HepG2 (cell line): ENCODE results near the gene SGCE. TPM values are rescaled to one million over a fixed set of nuclear protein-coding genes. Genes with fewer than 3 reads are reported as not detected.

Experiments
- ATAC-seq: fragments of 200-7000 bp; cut with Tn5 transposase; 3 replicates; pipeline ENCODE4 v1.9.1; 2020; ENCODE audit warnings: mild to moderate bottlenecking, moderate library complexity
- BruUV-seq: library from RNA; stranded (reverse); fragments of 400-500 nt; replicated peaks from 2 replicates; lab custom pipeline; 2021; lab: Mats Ljungman, UMichigan
- CTCF ChIA-PET: fragments of 300-600 bp; formaldehyde crosslinking; extraction: SDS; loops from one replicate; lab custom pipeline; 2021; ENCODE audit warnings: low total read pairs, inconsistent platforms, low intra/inter-chr PET ratio; lab: Yijun Ruan, JAX
- POLR2A ChIA-PET: fragments of 350-600 bp; sonication (Branson Sonifier 250); formaldehyde crosslinking; loops from one replicate; lab custom pipeline; 2020; ENCODE audit warnings: antibody characterized with exemption, inconsistent platforms; lab: Yijun Ruan, JAX
- DNase-seq: peaks from one replicate; pipeline ENCODE4 v3.0.0-alpha.2; 2015; ENCODE audit warnings: low spot score
- FAIRE-seq: peaks from 3 replicates; lab custom pipeline; 2011; peaks lifted over from hg19 to GRCh38; lab: Jason Lieb, UNC
- H2AFZ ChIP-seq: one replicate; pipeline ENCODE4 v1.6.1; 2011; ENCODE audit warnings: low read length, inconsistent platforms
- H3K27ac ChIP-seq: fragments of 300-600 bp; 3 replicates; pipeline ENCODE4 v1.8.0; 2011; ENCODE audit warnings: mixed run types, mild to moderate bottlenecking, mixed read lengths, low read length, inconsistent platforms; ENCODE audit not compliant: insufficient read depth; ENCODE audit errors: extremely low read length
- H3K27me3 ChIP-seq, 2 experiments: fragments of 200-600 bp in 1 of 2; 2 replicates in 1 of 2; 3 replicates in 1 of 2; pipeline versions ENCODE4 v1.6.0 to v1.8.0; 2011; ENCODE audit warnings: low read length in 2 of 2, mild to moderate bottlenecking in 2 of 2, moderate library complexity in 2 of 2, inconsistent platforms in 1 of 2; ENCODE audit not compliant: insufficient read depth in 2 of 2, control insufficient read depth in 1 of 2
- H3K36me3 ChIP-seq, 2 experiments: fragments of 200-600 bp in 1 of 2; replicated peaks in 1 of 2; 2 replicates in 1 of 2; 3 replicates in 1 of 2; pipeline versions ENCODE4 v1.5.1 to v1.8.0; 2011; ENCODE audit warnings: low read length in 2 of 2, inconsistent platforms in 1 of 2; ENCODE audit not compliant: insufficient read depth in 2 of 2, control insufficient read depth in 1 of 2
- H3K4me1 ChIP-seq: 2 replicates; pipeline ENCODE4 v1.5.1; 2012; ENCODE audit warnings: low read length, inconsistent platforms; ENCODE audit not compliant: insufficient read depth
- H3K4me2 ChIP-seq: 2 replicates; pipeline ENCODE4 v1.6.0; 2011; ENCODE audit warnings: low read depth, low read length, inconsistent platforms
- H3K4me3 ChIP-seq, 3 experiments: fragments of 200-600 bp in 1 of 3; sonication (generic), shearing (Covaris generic) in 1 of 3; replicated peaks in 1 of 3; 2 replicates each; pipeline ENCODE4 v1.5.1; 2011 to 2016; ENCODE audit warnings: low read length in 3 of 3, inconsistent platforms in 2 of 3, low read depth in 2 of 3, mild to moderate bottlenecking in 2 of 3, control low read depth in 1 of 3, mixed read lengths in 1 of 3; ENCODE audit not compliant: insufficient read depth in 1 of 3
- H3K79me2 ChIP-seq: one replicate; pipeline ENCODE4 v1.6.1; 2011; ENCODE audit warnings: low read length, inconsistent platforms; ENCODE audit not compliant: insufficient read depth
- H3K9ac ChIP-seq: 2 replicates; pipeline ENCODE4 v1.6.0; 2011; ENCODE audit warnings: mild to moderate bottlenecking, low read depth, low read length, inconsistent platforms; ENCODE audit not compliant: insufficient read depth
- H3K9me3 ChIP-seq: 2 replicates; pipeline ENCODE4 v1.5.1; 2012; ENCODE audit warnings: mild to moderate bottlenecking, low read length
- H4K20me1 ChIP-seq: 2 replicates; pipeline ENCODE4 v1.6.0; 2011; ENCODE audit warnings: inconsistent platforms, mild to moderate bottlenecking, low read length, moderate library complexity; ENCODE audit not compliant: insufficient read depth
- CREM ChIP-seq, 2 experiments: sonication (generic) in 1 of 2; formaldehyde crosslinking in 1 of 2; IDR thresholded peaks; 2 replicates each; pipeline versions ENCODE4 v1.4.0 to v1.6.1; 2016 to 2020; ENCODE audit warnings: antibody characterized with exemption in 1 of 2, mild to moderate bottlenecking in 1 of 2, missing genetic modification reagents in 1 of 2
- HDAC1 ChIP-seq: sonication (generic); formaldehyde crosslinking; IDR thresholded peaks from 2 replicates; pipeline ENCODE4 v1.5.1; 2020; ENCODE audit warnings: mild to moderate bottlenecking, missing genetic modification reagents
- JUND ChIP-seq: sonication (generic); formaldehyde crosslinking; IDR thresholded peaks from 2 replicates; pipeline ENCODE4 v1.8.0; 2022; ENCODE audit warnings: mild to moderate bottlenecking, missing genetic modification reagents
- KLF9 ChIP-seq: IDR thresholded peaks from 2 replicates; pipeline ENCODE4 v1.6.1; 2016; ENCODE audit warnings: low read depth
- NFIC ChIP-seq: IDR thresholded peaks from 2 replicates; pipeline ENCODE4 v1.6.1; 2012; ENCODE audit warnings: mild to moderate bottlenecking, low read length, inconsistent platforms
- RORA ChIP-seq: sonication (generic); formaldehyde crosslinking; IDR thresholded peaks from 2 replicates; pipeline ENCODE4 v1.5.0; 2020; ENCODE audit warnings: mild to moderate bottlenecking, missing genetic modification reagents, moderate library complexity
- SOX13 ChIP-seq, 3 experiments: fragments of 450-650 bp in 1 of 3; sonication (generic) in 1 of 3; formaldehyde crosslinking in 1 of 3; IDR thresholded peaks in 2 of 3; conservative IDR thresholded peaks in 1 of 3; 2 replicates each; pipeline versions ENCODE4 v1.5.0 to v1.6.1; 2016 to 2020; ENCODE audit warnings: antibody characterized with exemption in 1 of 3, mild to moderate bottlenecking in 1 of 3, missing compliant biosample characterization in 1 of 3, missing genetic modification reagents in 1 of 3, moderate library complexity in 1 of 3
- ZNF510 ChIP-seq: sonication (generic); formaldehyde crosslinking; IDR thresholded peaks from 2 replicates; pipeline ENCODE4 v1.4.0; 2020; ENCODE audit warnings: low read depth, mild to moderate bottlenecking, missing genetic modification reagents
- in situ Hi-C: cut with HindIII; loops from 2 replicates; pipeline ENCODE4 v1.10.0; 2017; ENCODE audit warnings: low pct_unique_long_range_greater_than_20kb; ENCODE audit not compliant: extremely low pct_ligation_motif_present
- intact Hi-C: fragments of 100-400 bp; cut with micrococcal nuclease; formaldehyde crosslinking; loops from one replicate; pipeline ENCODE4 v1.10.0; 2022; ENCODE audit not compliant: unreplicated experiment
- polyA plus RNA-seq, 8 experiments: library from polyadenylated mRNA; depleted of rRNA in 3 of 8; stranded (reverse) in 7 of 8; unstranded in 1 of 8; fragments of >200 nt; fragmentation: Illumina TruSeq in 4 of 8; extraction: Trizol in 4 of 8; gene quantifications; 2 replicates each; pipeline versions ENCODE4 v1.2.1 to v1.2.3, GENCODE V29; 2011 to 2016; ENCODE audit warnings: low read depth in 4 of 8, missing spikeins in 1 of 8, mixed read lengths in 1 of 8; ENCODE audit not compliant: insufficient read depth in 1 of 8
- total RNA-seq, 5 experiments: library from RNA; depleted of rRNA; stranded (reverse); fragments of >200 nt; fragmentation: Illumina TruSeq; extraction: Trizol; gene quantifications; 2 replicates each; pipeline ENCODE4 v1.2.3, GENCODE V29; 2016; ENCODE audit warnings: low read depth in 1 of 5
- TF ChIP-seq, protein P1 (sequence below): fragments of 450-650 bp; IDR thresholded peaks from 2 replicates; pipeline ENCODE4 v1.6.1; 2016
- TF ChIP-seq, protein P2 (sequence below): sonication (generic); formaldehyde crosslinking; IDR thresholded peaks from 2 replicates; pipeline ENCODE4 v1.9.0; 2021; ENCODE audit warnings: missing genetic modification reagents, borderline replicate concordance
- TF ChIP-seq, protein P3 (sequence below): conservative IDR thresholded peaks from 2 replicates; pipeline ENCODE4 v1.6.1; 2018; ENCODE audit warnings: missing genetic modification reagents
- TF ChIP-seq, protein P4 (sequence below): sonication (generic); formaldehyde crosslinking; IDR thresholded peaks from 2 replicates; pipeline ENCODE4 v1.4.0; 2020; ENCODE audit warnings: low read depth, mild to moderate bottlenecking, missing genetic modification reagents
- TF ChIP-seq, protein P5 (sequence below): sonication (generic); formaldehyde crosslinking; IDR thresholded peaks from 2 replicates; pipeline ENCODE4 v1.4.0; 2020; ENCODE audit warnings: missing genetic modification reagents, mild to moderate bottlenecking, borderline replicate concordance

SGCE gene
- total and polyA plus RNA-seq, 2 of the 13 experiments (the other 11 are each of a cell fraction or from before 2014, with no cell fraction given) = 52.3 to 71.1 TPM

DNA sequence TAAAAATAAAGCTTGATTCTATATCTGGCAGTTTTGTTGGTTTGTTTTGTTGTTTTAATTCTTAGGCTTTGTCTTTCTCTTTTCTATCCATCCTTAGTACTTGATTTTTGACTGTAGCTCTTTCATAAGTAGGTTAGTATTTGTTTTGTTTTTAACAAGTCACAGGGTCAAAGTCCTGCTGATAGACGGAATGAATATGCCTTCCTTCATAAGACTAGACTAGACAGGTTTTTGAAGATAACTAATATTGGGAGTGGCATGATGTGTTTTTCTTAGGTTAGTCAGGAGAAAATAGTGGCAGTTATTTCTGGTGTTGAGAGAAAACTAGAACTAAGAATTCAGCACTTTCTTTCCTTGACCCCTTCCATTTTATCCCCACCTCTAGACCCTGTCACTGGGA lies 96.0 kb downstream of the SGCE start (continued):
- TF ChIP-seq SOX13 (IDR thresholded peaks at IDR 0.05) (no peak), SOX13 (CRISPR knock-in tag; conservative IDR thresholded peaks at IDR 0.05 in 1 of 2, IDR thresholded peaks at IDR 0.05 in 1 of 2) (peak in 1 of 2 experiments; percentile 75; a peak in 2 of 4 replicates), NFIC (peak; percentile 44; the same call in 1 of the 2 replicates), RORA (CRISPR knock-in tag) (no peak), CREM (IDR thresholded peaks at IDR 0.05) (peak; percentile 22; the same call in 1 of the 2 replicates), CREM (CRISPR knock-in tag; IDR thresholded peaks at IDR 0.05) (no peak)
- TF ChIP-seq, protein P1, sequence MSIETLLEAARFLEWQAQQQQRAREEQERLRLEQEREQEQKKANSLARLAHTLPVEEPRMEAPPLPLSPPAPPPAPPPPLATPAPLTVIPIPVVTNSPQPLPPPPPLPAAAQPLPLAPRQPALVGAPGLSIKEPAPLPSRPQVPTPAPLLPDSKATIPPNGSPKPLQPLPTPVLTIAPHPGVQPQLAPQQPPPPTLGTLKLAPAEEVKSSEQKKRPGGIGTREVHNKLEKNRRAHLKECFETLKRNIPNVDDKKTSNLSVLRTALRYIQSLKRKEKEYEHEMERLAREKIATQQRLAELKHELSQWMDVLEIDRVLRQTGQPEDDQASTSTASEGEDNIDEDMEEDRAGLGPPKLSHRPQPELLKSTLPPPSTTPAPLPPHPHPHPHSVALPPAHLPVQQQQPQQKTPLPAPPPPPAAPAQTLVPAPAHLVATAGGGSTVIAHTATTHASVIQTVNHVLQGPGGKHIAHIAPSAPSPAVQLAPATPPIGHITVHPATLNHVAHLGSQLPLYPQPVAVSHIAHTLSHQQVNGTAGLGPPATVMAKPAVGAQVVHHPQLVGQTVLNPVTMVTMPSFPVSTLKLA = no peak

DNA sequence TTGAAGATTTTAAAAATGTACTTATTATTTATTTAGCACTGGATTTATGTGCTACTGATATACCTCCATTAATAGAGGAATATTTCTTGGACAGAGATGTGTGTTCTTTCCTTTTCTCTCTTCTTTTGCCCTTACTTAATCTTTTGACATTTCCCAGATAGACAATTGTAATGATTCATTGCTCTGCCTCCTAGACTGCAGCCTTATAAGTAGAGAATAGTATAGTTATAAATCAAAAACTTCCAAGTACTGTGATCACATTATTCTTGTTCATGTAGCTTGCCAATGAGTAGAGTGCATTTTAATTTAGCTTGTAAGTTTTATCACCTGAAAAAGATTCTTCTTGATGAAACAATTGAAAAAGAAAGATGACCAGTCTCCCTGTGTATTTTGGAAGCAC lies 98.7 kb downstream of the SGCE start:
- Histone ChIP-seq H3K79me2 (no peaks in the 10 kb centered on the region), H3K27ac (no peak overlapping the region), H3K4me3 (no peak overlapping the region), H3K27me3 (no peaks in the 10 kb centered on the region), H3K4me1 (peaks cover 30% of the 10 kb centered on the region), H4K20me1 (no peaks in the 10 kb centered on the region), H3K4me2 (no peak overlapping the region), H2AFZ (no peak overlapping the region), H3K9ac (no peak overlapping the region), H3K9me3 (no peaks in the 10 kb centered on the region), H3K36me3 (peaks cover 1 to 3% of the 10 kb centered on the region in 2 experiments; a peak in 1 of 5 replicates)
- DNase-seq (no peak), FAIRE-seq (no peak), ATAC-seq (no peak)
- ChIA-PET CTCF (no interaction called here), POLR2A (no interaction called here)
- in situ Hi-C loops (no loop called here), intact Hi-C loops (no loop called here)
- no TSS peak for BruUV-seq
- TF ChIP-seq KLF9 (CRISPR knock-in tag) (no peak), JUND (CRISPR knock-in tag) (no peak), HDAC1 (CRISPR knock-in tag) (no peak), ZNF510 (CRISPR knock-in tag) (no peak)
- TF ChIP-seq, protein P2, sequence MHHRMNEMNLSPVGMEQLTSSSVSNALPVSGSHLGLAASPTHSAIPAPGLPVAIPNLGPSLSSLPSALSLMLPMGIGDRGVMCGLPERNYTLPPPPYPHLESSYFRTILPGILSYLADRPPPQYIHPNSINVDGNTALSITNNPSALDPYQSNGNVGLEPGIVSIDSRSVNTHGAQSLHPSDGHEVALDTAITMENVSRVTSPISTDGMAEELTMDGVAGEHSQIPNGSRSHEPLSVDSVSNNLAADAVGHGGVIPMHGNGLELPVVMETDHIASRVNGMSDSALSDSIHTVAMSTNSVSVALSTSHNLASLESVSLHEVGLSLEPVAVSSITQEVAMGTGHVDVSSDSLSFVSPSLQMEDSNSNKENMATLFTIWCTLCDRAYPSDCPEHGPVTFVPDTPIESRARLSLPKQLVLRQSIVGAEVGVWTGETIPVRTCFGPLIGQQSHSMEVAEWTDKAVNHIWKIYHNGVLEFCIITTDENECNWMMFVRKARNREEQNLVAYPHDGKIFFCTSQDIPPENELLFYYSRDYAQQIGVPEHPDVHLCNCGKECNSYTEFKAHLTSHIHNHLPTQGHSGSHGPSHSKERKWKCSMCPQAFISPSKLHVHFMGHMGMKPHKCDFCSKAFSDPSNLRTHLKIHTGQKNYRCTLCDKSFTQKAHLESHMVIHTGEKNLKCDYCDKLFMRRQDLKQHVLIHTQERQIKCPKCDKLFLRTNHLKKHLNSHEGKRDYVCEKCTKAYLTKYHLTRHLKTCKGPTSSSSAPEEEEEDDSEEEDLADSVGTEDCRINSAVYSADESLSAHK = no peak
- TF ChIP-seq, protein P3, sequence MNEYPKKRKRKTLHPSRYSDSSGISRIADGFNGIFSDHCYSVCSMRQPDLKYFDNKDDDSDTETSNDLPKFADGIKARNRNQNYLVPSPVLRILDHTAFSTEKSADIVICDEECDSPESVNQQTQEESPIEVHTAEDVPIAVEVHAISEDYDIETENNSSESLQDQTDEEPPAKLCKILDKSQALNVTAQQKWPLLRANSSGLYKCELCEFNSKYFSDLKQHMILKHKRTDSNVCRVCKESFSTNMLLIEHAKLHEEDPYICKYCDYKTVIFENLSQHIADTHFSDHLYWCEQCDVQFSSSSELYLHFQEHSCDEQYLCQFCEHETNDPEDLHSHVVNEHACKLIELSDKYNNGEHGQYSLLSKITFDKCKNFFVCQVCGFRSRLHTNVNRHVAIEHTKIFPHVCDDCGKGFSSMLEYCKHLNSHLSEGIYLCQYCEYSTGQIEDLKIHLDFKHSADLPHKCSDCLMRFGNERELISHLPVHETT (CRISPR knock-in tag) = no peak
- TF ChIP-seq, protein P4, sequence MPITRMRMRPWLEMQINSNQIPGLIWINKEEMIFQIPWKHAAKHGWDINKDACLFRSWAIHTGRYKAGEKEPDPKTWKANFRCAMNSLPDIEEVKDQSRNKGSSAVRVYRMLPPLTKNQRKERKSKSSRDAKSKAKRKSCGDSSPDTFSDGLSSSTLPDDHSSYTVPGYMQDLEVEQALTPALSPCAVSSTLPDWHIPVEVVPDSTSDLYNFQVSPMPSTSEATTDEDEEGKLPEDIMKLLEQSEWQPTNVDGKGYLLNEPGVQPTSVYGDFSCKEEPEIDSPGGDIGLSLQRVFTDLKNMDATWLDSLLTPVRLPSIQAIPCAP (CRISPR knock-in tag) = no peak
- TF ChIP-seq, protein P5, sequence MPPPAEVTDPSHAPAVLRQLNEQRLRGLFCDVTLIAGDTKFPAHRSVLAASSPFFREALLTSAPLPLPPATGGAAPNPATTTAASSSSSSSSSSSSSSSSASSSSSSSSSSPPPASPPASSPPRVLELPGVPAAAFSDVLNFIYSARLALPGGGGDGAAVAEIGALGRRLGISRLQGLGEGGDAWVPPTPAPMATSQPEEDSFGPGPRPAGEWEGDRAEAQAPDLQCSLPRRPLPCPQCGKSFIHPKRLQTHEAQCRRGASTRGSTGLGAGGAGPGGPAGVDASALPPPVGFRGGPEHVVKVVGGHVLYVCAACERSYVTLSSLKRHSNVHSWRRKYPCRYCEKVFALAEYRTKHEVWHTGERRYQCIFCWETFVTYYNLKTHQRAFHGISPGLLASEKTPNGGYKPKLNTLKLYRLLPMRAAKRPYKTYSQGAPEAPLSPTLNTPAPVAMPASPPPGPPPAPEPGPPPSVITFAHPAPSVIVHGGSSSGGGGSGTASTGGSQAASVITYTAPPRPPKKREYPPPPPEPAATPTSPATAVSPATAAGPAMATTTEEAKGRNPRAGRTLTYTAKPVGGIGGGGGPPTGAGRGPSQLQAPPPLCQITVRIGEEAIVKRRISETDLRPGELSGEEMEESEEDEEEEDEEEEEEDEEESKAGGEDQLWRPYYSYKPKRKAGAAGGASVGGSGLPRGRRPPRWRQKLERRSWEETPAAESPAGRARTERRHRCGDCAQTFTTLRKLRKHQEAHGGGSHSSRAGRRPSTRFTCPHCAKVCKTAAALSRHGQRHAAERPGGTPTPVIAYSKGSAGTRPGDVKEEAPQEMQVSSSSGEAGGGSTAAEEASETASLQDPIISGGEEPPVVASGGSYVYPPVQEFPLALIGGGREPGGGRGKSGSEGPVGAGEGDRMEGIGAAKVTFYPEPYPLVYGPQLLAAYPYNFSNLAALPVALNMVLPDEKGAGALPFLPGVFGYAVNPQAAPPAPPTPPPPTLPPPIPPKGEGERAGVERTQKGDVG (CRISPR knock-in tag) = no peak
